Measurements from ENCODE around the gene MLXIP.

GRCh38 chr12:122139266-122139665, 60.7 kb downstream of the MLXIP start:
- TF ChIP-seq CTCF (IDR thresholded peaks at IDR 0.05) (no peak), POLR2AphosphoS5 (IDR thresholded peaks at IDR 0.05) (no peak)

All from prostate gland (tissue), 2 donors.